Spleen (tissue), 11 donors: ENCODE results near the gene NDUFAF2. TPM values are rescaled to one million over a fixed set of nuclear protein-coding genes. Genes with fewer than 3 reads are reported as not detected.

ENCODE experiments used
- DNase-seq: peaks from one replicate; pipeline ENCODE4 v3.0.0-alpha.2; 2020
- H3K27ac ChIP-seq, 8 donors: fragments of 200-600 bp; sonication (generic) in 7 of 8; 1 replicate in 4 of 8; 2 replicates in 4 of 8; pipeline versions ENCODE4 v1.5.0 to v1.8.0; 2016 to 2021; ENCODE audit warnings: inconsistent platforms in 4 of 8, mild to moderate bottlenecking in 4 of 8, moderate library complexity in 1 of 8
- H3K27me3 ChIP-seq, 7 donors: fragments of 200-600 bp; sonication (generic) in 6 of 7; replicated peaks in 1 of 7; 1 replicate in 4 of 7; 2 replicates in 3 of 7; pipeline versions ENCODE4 v1.5.0 to v1.8.0; 2016 to 2021; ENCODE audit warnings: inconsistent platforms in 3 of 7, mild to moderate bottlenecking in 1 of 7
- H3K36me3 ChIP-seq, 6 donors: fragments of 200-600 bp; sonication (generic) in 5 of 6; 1 replicate in 4 of 6; 2 replicates in 2 of 6; pipeline versions ENCODE4 v1.5.0 to v1.8.0; 2016 to 2021; ENCODE audit warnings: inconsistent platforms in 2 of 6
- H3K4me1 ChIP-seq, 6 donors: fragments of 200-600 bp; sonication (generic) in 5 of 6; 1 replicate in 3 of 6; 2 replicates in 3 of 6; pipeline versions ENCODE4 v1.5.0 to v1.8.0; 2016 to 2021; ENCODE audit warnings: inconsistent platforms in 3 of 6
- H3K4me3 ChIP-seq, 8 donors: fragments of 200-600 bp; sonication (generic) in 7 of 8; 1 replicate in 4 of 8; 2 replicates in 4 of 8; pipeline versions ENCODE4 v1.5.0 to v1.8.0; 2016 to 2021; ENCODE audit warnings: inconsistent platforms in 4 of 8, mild to moderate bottlenecking in 4 of 8, moderate library complexity in 2 of 8
- H3K9me3 ChIP-seq, 8 donors: fragments of 200-600 bp; sonication (generic) in 7 of 8; 1 replicate in 4 of 8; 2 replicates in 4 of 8; pipeline versions ENCODE4 v1.5.0 to v1.8.0; 2016 to 2021; ENCODE audit warnings: inconsistent platforms in 4 of 8
- CTCF ChIP-seq, 11 experiments: fragments of 200-600 bp in 7 of 11; fragments of 450-650 bp in 4 of 11; sonication (generic) in 4 of 11; IDR thresholded peaks in 8 of 11; conservative IDR thresholded peaks in 3 of 11; 1 replicate in 7 of 11; 2 replicates in 4 of 11; pipeline versions ENCODE4 v1.4.0 to v1.8.0; 2016 to 2021; ENCODE audit warnings: antibody characterized with exemption in 11 of 11, inconsistent platforms in 4 of 11, mild to moderate bottlenecking in 1 of 11
- POLR2A ChIP-seq, 3 donors: fragments of 450-650 bp; IDR thresholded peaks; one replicate each; pipeline ENCODE4 v1.5.1; 2017; ENCODE audit warnings: antibody characterized with exemption in 3 of 3, mild to moderate bottlenecking in 1 of 3
- POLR2AphosphoS5 ChIP-seq, 3 donors: sonication (generic); formaldehyde crosslinking; IDR thresholded peaks; one replicate each; pipeline ENCODE4 v1.5.1; 2017; ENCODE audit warnings: antibody characterized with exemption in 3 of 3
- WGBS, 5 donors: extraction: QIAGEN DNeasy Blood & Tissue Kit in 3 of 5; methylation state at CpG; one replicate each; pipeline versions ENCODE4 v1.1.5 to v1.1.7; 2013 to 2018; 5-methylcytosine and 5-hydroxymethylcytosine counted together
- intact Hi-C: fragments of 100-400 bp; cut with DNase I; formaldehyde crosslinking; loops from one replicate; pipeline ENCODE4 v1.15.0; 2023; ENCODE audit warnings: low total_unique reads
- polyA plus RNA-seq, 3 donors: library from polyadenylated mRNA; stranded (reverse); fragments of 200-250 nt; gene quantifications; one replicate each; pipeline ENCODE4 v1.2.1, GENCODE V29; 2013
- total RNA-seq, 7 donors: library from RNA; depleted of rRNA in 3 of 7; stranded (reverse); fragments of >200 nt in 3 of 7; fragmentation: NEBNext Ultra II Directional in 4 of 7; extraction: Animal tissue kit (Norgen Biotek cat#: 25700) in 4 of 7; gene quantifications; one replicate each; pipeline versions ENCODE4 v1.1.0 to v1.2.1, GENCODE V29; 2016 to 2021
- donor health status: healthy with polysubstance abuse.
- donor health status: DM: no; HTN: no; CAD: no; lungs with moderate emphysema.
- donor health status: DM: no; HTN: no; CAD: no.
- donor health status: Bipolar disorder and iron deficiency.
- donor health status: healthy.
- donor health status: DM: no; HTN: no; CAD: no.
- donor health status: DM: yes; HTN: yes; CAD: no.

NDUFAF2 gene
- total and polyA plus RNA-seq, 10 donors = 3.2 to 40.5 (median 13.1) TPM

GRCh38 chr5:61010467-61011454 lies 65.8 kb downstream of the NDUFAF2 start:
- H3K27ac ChIP-seq = no peak overlapping the region
- H3K27me3 ChIP-seq = no peaks in the 10 kb centered on the region
- H3K36me3 ChIP-seq = no peaks in the 10 kb centered on the region
- H3K4me1 ChIP-seq = peaks cover 0 to 5% (median 0%) of the 10 kb centered on the region in 6 donors
- H3K9me3 ChIP-seq = peaks cover 0 to 3% (median 0%) of the 10 kb centered on the region in 8 donors
- DNase-seq = no peak
- no peak overlapping the region for H3K4me3 ChIP-seq
- TF ChIP-seq POLR2AphosphoS5 (IDR thresholded peaks at IDR 0.05) (no peak), POLR2A (IDR thresholded peaks at IDR 0.05) (no peak), CTCF (IDR thresholded peaks at IDR 0.05 in 8 of 11, conservative IDR thresholded peaks at IDR 0.05 in 3 of 11) (no peak)
- WGBS, 5 donors = 64 to 70% (median 66%) methylated on average over 5 of the region's 5 CpGs
- intact Hi-C loops = no loop called here

GRCh38 chr5:61018062-61018461 lies 73.1 kb downstream of the NDUFAF2 start:
- H3K4me1 ChIP-seq = peaks cover 0 to 3% (median 0%) of the 10 kb centered on the region in 6 donors
- no peaks in the 10 kb centered on the region for H3K36me3 ChIP-seq
- no peak for DNase-seq
- intact Hi-C loops = no loop called here
- 88 to 98% (median 92%) methylated on average over 2 of the region's 2 CpGs for WGBS, 5 donors
- H3K4me3 ChIP-seq = no peak overlapping the region
- H3K27me3 ChIP-seq = no peaks in the 10 kb centered on the region
- no peak overlapping the region for H3K27ac ChIP-seq
- TF ChIP-seq CTCF (IDR thresholded peaks at IDR 0.05 in 8 of 11, conservative IDR thresholded peaks at IDR 0.05 in 3 of 11) (no peak), POLR2AphosphoS5 (IDR thresholded peaks at IDR 0.05) (no peak), POLR2A (IDR thresholded peaks at IDR 0.05) (no peak)
- peaks cover 0 to 13% (median 0%) of the 10 kb centered on the region in 8 donors for H3K9me3 ChIP-seq

- Histone ChIP-seq H3K4me3 (no peak overlapping the region), H3K4me1 (peaks cover 0 to 3% (median 0%) of the 10 kb centered on the region in 6 donors), H3K27me3 (no peaks in the 10 kb centered on the region), H3K9me3 (peaks cover 0 to 13% (median 0%) of the 10 kb centered on the region in 8 donors), H3K36me3 (no peaks in the 10 kb centered on the region), H3K27ac (no peak overlapping the region)
- TF ChIP-seq CTCF (IDR thresholded peaks at IDR 0.05 in 8 of 11, conservative IDR thresholded peaks at IDR 0.05 in 3 of 11) (no peak), POLR2AphosphoS5 (IDR thresholded peaks at IDR 0.05) (no peak), POLR2A (IDR thresholded peaks at IDR 0.05) (no peak)
- WGBS, 5 donors = 94 to 100% (median 97%) methylated on average over 1 of the region's 1 CpG
- intact Hi-C loops = no loop called here
- no peak for DNase-seq
Observed at GRCh38 chr5:61019642-61020041, 74.6 kb downstream of the NDUFAF2 start.

DNA sequence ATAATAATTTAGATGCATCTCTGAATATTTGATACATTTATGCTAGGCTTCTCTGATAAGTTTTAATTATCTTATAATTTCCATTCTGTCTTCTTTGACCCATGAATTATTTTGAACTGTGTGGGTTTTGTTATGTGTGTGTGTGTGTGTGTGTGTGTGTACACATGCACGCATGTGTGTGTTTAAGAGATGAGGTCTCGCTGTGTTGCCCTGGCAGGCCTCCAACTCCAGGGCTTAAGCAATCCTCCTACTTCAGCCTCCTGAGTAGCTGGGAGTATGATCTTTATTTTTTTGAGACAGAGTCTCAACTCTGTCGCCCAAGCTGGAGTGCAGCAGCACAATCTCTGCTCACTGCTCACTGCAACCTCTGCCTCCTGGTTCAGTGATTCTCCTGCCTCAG lies 75.4 kb downstream of the NDUFAF2 start:
- no peak for DNase-seq
- Histone ChIP-seq H3K27me3 (no peaks in the 10 kb centered on the region), H3K27ac (no peak overlapping the region), H3K4me1 (peaks cover 0 to 3% (median 0%) of the 10 kb centered on the region in 6 donors), H3K4me3 (no peak overlapping the region), H3K36me3 (no peaks in the 10 kb centered on the region), H3K9me3 (peaks cover 0 to 13% (median 0%) of the 10 kb centered on the region in 8 donors)
- no peak for TF ChIP-seq CTCF (IDR thresholded peaks at IDR 0.05 in 8 of 11, conservative IDR thresholded peaks at IDR 0.05 in 3 of 11)
- TF ChIP-seq POLR2A (IDR thresholded peaks at IDR 0.05) = no peak
- TF ChIP-seq POLR2AphosphoS5 (IDR thresholded peaks at IDR 0.05) = no peak
- WGBS, 5 donors = 58 to 89% (median 75%) methylated on average over 3 of the region's 3 CpGs
- intact Hi-C loops = no loop called here
